ENCODE measurements around the gene SMIM35.

The SMIM35 gene

GRCh38 chr11:118117790-118118601 lies 31.2 kb upstream of the SMIM35 start:
- no peak for TF ChIP-seq CTCF (IDR thresholded peaks at IDR 0.05; ENCODE audit: insufficient read depth, missing control alignments)
- FAIRE-seq (no peak), DNase-seq (ENCODE audit: insufficient read length, low spot score) (no peak)

GRCh38 chr11:118115048-118115447 lies 28.3 kb upstream of the SMIM35 start:
- no peak for TF ChIP-seq CTCF (IDR thresholded peaks at IDR 0.05; ENCODE audit: insufficient read depth, missing control alignments)
- FAIRE-seq (no peak), DNase-seq (ENCODE audit: insufficient read length, low spot score) (no peak)

DNA sequence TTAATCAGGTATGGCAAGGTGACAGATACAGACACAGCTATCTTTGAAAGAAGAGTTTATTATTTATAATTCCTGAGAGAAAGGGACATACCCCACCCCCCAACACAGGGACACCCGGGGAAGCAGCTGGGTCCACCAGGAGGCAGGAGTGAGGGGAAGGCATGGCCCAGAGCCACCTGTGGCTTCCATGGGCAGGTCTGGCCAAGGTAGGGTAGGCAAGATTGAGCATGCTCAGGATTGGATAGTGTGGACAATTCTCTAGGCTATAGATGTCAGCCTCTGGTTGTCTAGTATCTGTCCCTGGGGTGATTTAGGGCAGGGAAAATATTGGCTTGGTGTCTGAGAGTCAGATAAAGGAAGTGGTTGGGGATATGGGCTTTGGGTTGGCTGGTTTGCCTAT lies 27.5 kb upstream of the SMIM35 start:
- FAIRE-seq = no peak
- TF ChIP-seq CTCF (IDR thresholded peaks at IDR 0.05; ENCODE audit: insufficient read depth, missing control alignments) = no peak
- DNase-seq (ENCODE audit: insufficient read length, low spot score) = no peak

DNA sequence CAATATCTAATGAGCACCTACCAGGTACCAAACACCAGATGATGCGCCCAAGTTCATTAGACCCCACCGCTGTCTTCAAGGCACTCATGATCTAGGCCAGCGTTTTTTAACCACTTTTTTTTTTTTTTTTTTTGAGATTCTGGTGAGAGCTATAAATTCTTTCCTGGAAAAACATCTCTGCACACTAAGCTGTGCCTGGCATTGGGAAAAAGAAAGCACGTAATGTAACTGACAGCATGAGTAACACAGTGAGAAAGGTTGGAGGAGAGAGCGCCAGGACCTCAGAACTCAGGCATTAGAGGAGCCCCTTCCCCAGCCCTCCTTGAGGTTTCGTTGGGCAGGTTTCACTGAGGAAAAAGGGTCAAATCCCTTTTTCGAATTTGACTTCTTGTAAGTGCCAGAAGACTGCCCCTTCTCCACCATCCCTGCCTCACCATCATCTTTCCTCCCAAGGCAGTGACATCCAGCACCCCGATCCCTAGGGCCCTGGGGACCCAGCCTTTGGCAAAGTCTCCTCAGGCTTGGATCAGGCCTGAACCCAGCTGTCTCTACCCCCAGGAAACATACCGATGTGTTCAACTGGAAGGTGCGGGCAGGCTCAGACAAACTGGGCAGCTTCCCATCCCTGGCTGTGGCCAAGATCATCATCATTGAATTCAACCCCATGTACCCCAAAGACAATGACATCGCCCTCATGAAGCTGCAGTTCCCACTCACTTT lies 26.1 kb upstream of the SMIM35 start:
- DNase-seq (ENCODE audit: insufficient read length, low spot score) (no peak), FAIRE-seq (no peak)
- TF ChIP-seq CTCF (IDR thresholded peaks at IDR 0.05; ENCODE audit: insufficient read depth, missing control alignments) = no peak

DNA sequence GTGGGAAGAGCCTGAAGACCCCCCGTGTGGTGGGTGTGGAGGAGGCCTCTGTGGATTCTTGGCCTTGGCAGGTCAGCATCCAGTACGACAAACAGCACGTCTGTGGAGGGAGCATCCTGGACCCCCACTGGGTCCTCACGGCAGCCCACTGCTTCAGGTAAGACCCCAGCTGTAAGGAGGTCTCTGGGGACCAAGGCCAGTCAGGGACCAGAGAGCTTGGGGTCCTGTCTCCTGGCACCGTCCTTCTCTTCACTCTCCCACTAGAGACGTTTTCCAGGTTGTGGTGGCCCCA lies 24.9 kb upstream of the SMIM35 start:
- FAIRE-seq (no peak), DNase-seq (ENCODE audit: insufficient read length, low spot score) (no peak)
- TF ChIP-seq CTCF (IDR thresholded peaks at IDR 0.05; ENCODE audit: insufficient read depth, missing control alignments) = no peak

- DNase-seq (ENCODE audit: insufficient read length, low spot score) (no peak), FAIRE-seq (no peak)
- no peak for TF ChIP-seq CTCF (IDR thresholded peaks at IDR 0.05; ENCODE audit: insufficient read depth, missing control alignments)
Observed at GRCh38 chr11:118111019-118111743, 24.4 kb upstream of the SMIM35 start.
